OCI-LY7 (cell line): Measurements from ENCODE around the gene C3orf33.

Experiments used
- CTCF ChIP-seq: fragments of 200-600 bp; sonication (generic); conservative IDR thresholded peaks from 2 replicates; pipeline ENCODE4 v1.5.1; 2014; ENCODE audit warnings: mild to moderate bottlenecking, antibody characterized with exemption, low read length, moderate library complexity, mixed read lengths
- EZH2phosphoT487 ChIP-seq: fragments of 200-600 bp; sonication (generic); IDR thresholded peaks from 2 replicates; pipeline ENCODE4 v1.6.1; 2018; ENCODE audit warnings: low read depth, borderline replicate concordance, mild to moderate bottlenecking, mixed run types, antibody characterized with exemption, low read length, moderate library complexity, mixed read lengths

GRCh38 chr3:155737844-155738460 is 68.1 kb downstream of the C3orf33 start:
- TF ChIP-seq CTCF = no peak
- no peak for TF ChIP-seq EZH2phosphoT487
